Measurements from ENCODE around the gene MAN1A1.

- TF ChIP-seq ZNF263 (CRISPR knock-in tag; IDR thresholded peaks at IDR 0.05; ENCODE audit: low read depth) (no peak), TEAD4 (CRISPR knock-in tag; IDR thresholded peaks at IDR 0.05) (no peak), CTCF (IDR thresholded peaks at IDR 0.05) (no peak), MYBL2 (CRISPR knock-in tag; IDR thresholded peaks at IDR 0.05) (no peak), HMGXB4 (CRISPR knock-in tag; IDR thresholded peaks at IDR 0.05) (no peak), NR3C1 (CRISPR knock-in tag; conservative IDR thresholded peaks at IDR 0.05; ENCODE audit: low read depth) (no peak), SP1 (CRISPR knock-in tag; conservative IDR thresholded peaks at IDR 0.05) (no peak), ZSCAN18 (CRISPR knock-in tag; IDR thresholded peaks at IDR 0.05) (no peak), MXD4 (CRISPR knock-in tag; IDR thresholded peaks at IDR 0.05; ENCODE audit: borderline replicate concordance) (no peak)
Measured at GRCh38 chr6:119301429-119301828, 48.1 kb downstream of the MAN1A1 start.
